Measurements from ENCODE around the gene PTPN5.
A peak's percentile ranks its signal among the peaks of the same experiment; 100 is the strongest.
"Not testable (repeated sequence)": the region's sequence is repeated elsewhere in the genome, so short reads cannot be mapped to it uniquely, and the experiment has no call there.

PTPN5 gene

DNA sequence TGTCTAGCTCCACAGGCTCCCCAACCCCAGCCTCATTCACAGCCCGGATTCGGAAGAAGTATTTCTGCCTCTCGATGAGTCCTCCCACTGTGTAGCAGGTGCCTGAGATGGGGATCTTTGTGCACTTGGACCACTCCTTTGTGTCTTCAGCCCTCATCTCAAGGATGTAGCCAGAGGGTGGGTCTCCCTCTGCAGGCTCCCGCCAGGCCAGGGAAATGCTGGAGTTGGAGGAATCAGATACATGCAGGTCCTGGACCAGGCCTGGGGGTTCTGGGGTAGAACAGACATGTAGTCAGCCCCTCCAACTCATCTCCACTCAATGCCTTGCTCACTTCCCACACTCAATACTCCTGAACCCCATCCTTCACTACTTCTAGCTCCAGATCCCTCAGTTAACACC is 82.2 kb downstream of the PTPN5 start:
- no peak for DNase-seq (ENCODE audit: low spot score)

DNA sequence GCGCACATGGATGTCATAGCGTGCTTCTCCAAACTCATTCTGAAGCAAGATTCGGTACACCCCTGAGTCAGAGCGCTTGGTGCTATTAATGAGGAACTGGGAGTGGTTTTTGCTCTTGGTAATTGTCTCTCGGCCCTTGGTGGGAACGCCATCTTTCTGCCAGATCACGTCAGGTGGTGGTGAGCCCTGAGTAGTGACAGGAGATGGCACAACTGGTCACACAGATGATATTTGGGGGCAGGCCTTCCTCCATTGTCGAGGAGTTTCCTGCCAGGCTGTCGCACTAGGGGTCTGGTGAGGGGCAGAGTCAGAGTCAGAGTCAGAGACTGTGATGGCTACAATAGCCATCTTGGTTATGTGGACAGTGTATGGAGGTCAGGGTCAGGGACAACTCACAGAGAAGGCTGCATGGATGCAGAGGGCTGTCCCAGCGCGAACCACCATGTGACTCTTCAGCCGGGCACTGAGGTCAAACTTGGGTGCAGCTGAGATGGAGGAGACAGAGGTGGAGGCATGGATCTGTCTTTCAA is 83.7 kb downstream of the PTPN5 start:
- no peak for DNase-seq (ENCODE audit: low spot score)

DNA sequence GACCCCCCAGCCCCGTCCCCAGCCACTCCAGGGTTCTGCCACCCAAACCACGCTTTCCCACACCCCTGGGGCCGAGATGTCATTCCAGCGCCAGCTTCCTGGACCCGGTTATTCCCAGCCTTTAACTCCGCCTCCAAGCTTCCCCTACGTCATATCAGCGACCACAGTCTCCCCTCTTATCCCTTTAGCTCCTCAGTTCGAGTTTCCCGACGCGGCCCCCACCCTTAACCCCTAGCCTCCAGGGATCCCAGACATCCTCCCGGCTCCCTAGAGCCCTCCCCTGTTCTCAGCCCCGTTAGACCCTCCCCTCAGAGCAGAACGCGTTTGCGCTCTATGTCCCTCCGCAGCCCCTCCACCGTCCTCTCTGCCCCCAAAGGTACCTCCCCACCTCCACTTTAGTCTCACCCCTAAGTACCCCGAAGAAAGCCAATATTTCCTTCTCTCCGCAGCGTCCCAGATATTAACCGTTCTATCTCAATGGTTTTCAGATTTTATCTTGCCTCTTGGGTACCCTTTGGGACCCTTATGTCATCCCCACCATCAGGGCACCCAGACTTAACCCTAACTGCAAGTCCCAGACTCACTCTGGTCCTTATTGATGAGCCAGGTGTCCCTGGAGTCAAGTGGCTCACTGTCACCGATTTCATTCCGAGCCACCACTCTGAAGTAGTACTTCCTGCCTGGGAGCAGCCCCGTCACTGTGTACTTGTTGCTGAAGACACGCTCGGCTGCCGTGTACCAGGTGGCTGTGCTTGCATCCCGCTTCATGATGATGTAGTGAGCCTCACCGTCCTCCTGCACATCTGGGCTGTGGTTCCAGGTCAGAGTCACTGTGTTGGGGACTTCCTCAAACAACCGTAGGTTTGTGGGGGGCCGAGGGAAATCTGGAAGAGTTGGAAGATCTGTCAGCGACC is 85.0 kb downstream of the PTPN5 start:
- DNase-seq (ENCODE audit: low spot score) = peak; percentile 60

DNA sequence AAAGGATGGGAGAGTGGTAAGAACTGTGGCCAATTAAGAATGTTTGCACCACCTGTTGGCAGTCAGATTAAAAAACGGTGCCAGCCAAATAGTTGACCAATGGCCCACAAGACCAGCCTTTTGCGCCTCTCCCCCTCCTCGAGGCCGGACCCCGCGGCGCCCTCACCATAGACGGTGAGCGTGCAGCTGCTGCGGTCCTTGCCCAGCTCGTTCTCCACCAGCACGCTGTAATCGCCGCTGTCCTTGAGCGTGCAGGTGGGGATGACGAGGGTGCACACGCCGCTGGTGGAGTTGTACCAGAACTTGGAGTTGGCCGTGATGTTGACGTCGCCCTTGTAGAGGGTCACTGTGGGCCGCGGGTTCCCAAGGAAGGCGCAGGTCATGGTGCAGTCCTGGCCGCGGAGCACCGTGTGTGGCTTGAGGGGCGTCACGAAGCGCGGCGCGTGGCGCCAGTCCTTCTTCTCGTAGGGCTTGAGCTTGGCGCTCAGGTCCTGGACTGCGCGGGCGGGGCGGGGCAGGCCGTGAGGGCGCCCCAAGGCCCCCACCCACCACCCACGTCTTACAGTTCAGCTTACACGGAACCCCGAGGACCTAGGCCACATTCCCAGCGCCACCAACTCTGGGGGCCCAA is 85.8 kb downstream of the PTPN5 start:
- no peak for DNase-seq (ENCODE audit: low spot score)

DNA sequence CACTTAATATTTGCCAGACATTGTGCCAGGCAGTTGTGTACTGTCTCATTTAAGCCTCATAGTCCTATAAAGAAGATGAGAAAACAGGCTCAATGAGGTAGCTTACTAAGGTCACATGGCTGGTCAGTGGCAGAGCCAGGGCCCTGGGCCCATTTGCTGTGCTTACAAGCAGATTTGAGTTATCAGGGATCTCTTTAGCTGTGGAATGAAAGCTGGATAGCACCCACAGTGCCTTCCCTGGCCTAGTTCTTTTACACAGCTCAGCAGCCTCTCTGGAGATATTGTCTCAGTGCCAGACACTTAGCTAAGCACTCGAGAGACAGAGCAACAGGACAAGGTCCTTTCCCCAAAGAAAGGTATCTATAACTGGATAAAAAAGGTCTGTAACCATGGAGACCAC is 86.9 kb downstream of the PTPN5 start:
- no peak for DNase-seq (ENCODE audit: low spot score)

DNA sequence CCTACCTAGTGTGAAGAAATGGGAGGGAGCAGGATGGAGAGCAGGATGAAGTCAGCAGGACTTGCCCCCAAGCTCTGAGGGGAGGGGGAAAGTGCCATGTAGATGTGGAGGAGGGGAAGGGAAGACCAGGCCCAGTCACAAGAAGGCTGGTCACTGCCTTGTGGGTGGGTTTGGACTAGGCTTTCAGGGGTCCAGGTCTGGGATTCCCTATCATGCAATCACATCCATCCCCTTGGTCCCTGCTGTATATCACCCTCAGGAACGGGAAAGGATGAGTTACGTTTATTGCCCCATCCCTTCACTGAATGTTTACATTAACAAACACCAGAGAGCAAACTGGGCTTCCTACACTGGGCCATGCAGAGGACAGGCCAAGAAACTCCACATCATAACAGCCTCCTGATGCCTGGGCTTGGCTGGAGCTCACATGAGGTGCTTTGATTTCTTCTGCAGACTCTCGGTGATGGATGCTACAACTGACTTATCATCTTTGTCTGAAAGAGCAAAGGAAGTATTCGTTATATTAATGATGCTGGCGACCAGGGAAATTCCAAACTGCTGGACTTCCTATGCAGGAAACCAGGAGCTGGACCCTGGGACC is 87.5 kb downstream of the PTPN5 start:
- DNase-seq (ENCODE audit: low spot score) = no peak

DNA sequence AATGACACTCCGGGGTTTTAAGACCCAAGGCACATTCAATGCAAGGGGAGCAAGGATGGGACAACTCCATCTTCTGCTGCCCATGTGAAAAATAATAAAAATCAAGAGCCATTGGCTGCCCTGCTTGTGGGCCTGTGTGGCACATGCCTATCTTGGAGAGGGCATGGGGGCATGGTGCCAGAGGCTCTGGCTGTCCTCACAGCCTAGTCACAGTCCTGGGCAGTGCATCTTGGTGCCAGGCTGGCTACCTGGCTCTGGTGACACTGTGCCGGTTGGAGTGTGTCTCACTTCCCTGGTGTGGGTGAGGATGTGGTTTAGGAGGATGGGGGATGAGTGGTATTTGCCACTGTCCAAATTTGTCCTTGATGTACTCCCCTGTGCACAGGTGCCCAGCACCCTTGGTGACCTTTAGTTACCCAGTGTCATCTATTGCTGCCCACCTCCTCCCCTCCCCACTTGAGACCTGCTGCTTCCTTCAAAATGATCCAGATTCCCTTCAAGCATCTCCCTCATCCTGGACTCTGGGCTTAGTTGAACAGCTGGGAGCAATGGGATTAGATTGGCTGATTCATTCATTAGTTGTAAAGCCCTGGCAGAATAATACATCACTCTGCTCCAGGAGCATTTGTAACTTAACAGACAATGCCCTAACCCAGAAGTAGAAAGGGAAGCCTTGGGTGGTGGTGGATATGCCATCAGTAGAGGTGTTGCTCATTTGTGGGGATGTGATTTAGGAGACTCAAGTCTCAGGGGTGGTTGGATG is 88.4 kb downstream of the PTPN5 start:
- no peak for DNase-seq (ENCODE audit: low spot score)

DNA sequence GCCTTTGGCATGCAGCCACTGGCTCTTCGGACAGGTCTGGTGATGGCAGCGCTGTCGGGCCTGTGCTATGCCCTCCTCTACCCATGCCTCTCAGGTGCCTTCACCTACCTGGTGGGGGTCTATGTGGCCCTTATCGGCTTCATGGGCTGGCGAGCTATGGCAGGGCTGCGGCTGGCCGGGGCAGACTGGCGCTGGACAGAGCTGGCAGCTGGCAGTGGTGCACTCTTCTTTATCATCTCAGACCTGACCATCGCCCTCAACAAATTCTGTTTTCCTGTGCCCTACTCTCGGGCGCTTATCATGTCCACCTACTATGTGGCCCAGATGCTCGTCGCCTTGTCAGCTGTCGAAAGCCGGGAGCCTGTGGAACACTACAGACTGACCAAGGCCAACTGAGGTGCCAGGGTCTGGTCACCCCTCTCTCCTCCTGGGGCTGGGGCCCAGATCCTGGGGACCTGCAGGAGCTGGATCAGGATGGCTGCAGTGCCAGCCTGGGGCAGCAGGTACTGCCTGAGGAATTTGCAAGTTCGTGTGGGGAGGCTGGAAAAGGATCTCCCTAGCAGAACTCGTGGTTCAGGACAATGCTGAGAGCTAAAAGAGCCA is 89.9 kb downstream of the PTPN5 start:
- DNase-seq (ENCODE audit: low spot score) = no peak

DNA sequence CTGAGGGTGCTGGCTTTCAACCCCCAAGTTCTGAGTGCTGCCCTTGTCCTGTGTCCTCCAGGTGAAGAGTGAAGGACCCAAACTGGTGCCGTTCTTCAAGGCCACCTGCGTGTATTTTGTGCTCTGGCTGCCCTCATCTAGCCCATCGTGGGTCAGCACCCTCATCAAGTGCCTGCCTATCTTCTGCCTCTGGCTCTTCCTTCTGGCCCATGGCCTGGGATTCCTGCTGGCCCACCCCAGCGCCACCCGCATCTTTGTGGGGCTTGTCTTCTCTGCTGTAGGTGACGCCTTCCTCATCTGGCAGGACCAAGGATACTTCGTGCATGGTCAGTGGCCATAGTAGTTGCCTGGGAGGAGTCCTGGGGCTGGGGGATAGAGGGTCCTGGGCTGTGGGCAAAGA is 90.7 kb downstream of the PTPN5 start:
- no peak for DNase-seq (ENCODE audit: low spot score)

DNA sequence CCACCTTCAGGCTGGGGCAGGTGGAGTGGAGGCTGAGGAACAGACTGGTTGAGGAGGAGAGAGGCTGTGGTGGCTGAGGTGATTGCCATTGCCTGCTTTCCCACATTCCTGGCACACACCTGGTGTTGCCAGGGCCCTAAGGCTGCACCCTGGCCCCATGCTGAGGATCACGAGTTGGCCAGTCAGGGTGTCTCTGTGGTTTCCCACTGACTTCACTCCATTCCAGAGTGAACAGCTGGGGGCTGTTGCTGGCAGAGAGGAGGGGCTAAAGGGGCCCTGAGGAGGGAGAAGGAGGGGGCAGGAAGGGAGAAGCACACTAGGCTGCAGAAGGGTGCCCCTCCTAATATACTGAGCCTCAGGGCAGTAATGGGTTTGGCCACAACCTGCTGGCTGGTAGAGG is 91.2 kb downstream of the PTPN5 start:
- DNase-seq (ENCODE audit: low spot score) = no peak

DNA sequence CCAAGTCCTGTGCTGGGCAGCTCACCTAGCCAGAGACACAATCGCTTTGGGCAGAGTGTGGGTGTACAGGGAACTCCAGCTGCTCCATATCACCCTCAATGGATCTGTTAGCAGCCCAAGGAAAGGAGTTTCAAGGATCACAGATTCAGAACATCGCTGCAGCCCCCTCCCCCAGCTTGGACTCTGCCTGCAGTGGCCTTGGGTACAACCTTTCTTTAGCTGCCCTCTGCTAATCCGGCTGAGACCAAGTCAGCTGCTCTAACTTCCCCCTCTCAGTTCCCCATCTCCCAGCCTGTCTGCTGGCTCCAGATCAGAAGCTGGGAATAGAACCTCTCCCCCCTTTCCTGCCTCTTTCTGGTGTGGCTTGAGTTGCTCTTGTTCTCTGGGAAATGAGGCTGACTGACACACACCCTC is 91.7 kb downstream of the PTPN5 start:
- DNase-seq (ENCODE audit: low spot score) = no peak

DNA sequence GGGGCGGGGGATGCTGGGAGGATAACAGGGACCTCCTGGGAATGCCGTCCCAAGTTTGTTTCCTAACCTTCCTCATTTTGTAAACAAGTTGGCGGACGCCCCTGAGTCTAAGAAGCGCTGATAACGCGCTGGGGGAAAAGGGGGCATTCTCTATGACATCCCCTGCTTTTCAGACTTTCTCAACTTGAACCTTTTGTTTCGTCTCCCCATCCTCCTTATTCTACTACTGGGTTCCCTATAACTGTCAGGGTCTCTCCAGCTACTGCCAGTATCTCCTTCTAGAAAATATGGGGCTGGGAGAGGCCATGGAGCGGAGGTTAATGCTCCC is 92.4 kb downstream of the PTPN5 start:
- no peak for DNase-seq (ENCODE audit: low spot score)

DNA sequence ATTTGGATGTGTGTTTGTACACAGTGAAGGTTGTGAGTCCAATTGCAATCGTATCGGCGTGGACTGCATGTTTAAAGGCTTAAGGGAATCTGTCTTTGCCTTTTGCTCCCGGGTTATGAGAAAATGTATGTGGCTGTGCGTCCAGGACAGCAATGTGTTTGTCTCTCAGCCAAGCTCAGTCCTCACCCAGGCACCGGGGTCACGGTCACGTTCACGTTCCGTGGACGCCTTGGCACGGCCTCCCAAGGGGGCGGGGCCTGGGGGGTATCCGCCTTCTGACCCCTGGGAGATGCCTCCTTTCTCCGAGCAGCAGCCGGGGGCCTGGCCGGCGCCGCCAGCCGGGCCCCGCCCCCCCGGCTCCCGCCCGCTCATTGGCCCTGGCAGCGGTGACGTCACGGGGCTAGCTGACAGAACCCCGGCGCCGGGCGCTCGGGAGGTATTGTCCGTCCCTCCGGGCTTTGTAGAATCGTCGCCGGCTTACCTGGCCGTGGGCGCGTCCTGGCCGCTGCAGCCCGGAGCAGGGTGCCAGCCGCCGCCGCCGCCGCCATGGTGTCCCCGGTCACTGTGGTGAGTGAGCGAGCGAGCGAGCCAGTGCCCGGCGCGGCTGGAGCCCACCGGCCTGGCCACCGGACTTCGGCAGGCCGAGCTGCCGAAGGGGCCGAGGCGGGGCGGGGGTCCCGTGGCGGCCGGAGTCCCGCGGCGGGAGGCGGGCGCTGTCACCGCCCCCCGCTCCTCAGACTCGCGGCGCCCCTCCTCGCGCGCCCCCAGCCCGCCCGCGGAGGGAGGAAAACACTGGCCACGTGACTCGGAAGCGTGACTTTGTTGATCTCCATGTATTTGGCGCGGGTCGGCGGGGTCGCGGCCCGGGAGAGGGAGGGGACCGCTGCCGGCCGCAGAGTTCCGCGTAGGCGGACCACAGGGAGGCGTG is 93.0 kb downstream of the PTPN5 start, which contains the start of gene TMEM86A:
TSS of gene TMEM86A (plus strand) at position 439 of the 928 bp plus-strand sequence. CDS start at position 547, 108 bp downstream.
- DNase-seq (ENCODE audit: low spot score) = peak; percentile 92

DNA sequence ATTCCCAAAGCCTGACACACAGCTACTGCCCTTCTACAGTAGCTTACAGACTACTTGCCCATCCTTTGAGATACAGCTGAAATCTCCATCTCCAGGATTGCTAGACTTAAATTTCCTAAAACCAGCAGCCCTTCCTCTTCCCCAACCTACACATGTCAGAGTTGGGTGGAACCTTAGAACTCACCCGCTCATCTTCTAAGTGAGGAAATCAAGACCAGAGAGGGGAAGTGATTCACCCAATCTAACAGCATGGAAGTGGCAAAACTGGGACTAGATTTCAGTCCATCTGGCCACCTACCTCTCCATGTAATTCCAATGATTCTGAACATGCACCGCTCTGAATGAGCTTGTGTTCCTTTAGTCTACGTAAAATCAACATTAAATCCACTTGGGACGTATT is 94.0 kb downstream of the PTPN5 start:
- DNase-seq (ENCODE audit: low spot score) = no peak

DNA sequence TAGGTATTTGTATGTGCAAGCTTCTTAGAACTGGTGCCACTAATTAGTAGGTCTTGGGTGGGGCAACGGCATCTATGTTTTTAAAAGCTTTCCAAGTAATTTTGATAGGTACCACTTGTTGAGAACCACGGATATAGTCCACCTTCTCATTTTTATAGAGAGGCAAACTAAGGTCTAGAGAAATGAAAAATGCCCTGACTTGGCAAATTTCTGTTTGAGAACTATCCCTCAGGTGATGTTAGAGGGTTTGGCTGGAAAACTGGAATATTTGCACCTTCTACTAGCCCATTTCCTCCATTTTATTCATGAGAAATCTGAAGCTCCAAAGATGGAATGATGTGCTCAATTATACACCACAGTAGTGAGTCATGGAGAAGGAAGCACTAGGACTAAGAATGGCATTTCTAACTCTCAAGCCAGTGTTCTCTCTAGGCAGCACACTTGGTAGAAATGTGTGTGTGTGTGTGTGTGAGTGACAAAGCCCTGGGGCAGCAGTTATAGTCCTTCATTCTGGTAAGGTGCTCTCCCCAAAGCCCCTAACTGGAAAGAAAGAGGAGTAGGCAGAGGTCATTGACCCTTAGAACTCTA is 94.9 kb downstream of the PTPN5 start:
- DNase-seq (ENCODE audit: low spot score) = no peak

DNA sequence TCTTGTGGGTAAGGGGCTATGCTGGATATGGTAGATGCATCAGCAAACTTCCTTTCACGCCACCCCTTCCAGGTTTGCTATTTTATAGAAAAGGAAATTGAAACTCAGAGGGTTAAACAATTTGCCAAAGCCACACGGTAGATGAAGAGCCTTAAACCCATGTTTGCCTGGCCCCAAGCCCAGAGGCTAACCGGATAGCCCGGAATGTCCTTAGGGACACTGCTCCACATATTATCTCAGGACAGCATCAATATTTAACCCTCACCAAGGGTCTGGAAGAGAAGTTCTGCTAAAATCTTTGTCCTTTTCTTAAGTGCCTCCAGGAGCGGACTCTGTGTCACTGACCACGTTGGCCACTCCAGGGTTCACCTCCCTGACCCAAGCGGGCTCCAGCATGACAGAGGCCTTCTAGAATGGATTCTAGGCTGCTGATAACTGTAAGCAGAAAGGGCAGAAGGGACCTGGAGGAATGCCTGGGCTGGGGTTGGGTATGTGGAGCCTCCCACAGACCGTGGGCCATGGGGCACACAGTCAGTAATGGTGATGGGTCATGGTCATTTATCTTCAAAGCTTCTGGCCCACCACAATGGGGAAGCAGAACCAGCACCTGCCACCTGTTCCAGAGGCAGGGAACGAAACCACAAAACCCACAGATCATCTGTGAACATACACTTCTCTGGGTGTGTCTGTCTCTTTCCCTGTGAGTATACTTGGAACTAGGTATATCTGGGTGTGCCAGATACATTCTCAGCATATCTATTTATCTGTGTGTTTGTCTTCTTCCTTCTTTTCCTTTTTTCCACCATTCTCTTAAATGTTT is 98.4 kb downstream of the PTPN5 start:
- no peak for DNase-seq (ENCODE audit: low spot score)

DNA sequence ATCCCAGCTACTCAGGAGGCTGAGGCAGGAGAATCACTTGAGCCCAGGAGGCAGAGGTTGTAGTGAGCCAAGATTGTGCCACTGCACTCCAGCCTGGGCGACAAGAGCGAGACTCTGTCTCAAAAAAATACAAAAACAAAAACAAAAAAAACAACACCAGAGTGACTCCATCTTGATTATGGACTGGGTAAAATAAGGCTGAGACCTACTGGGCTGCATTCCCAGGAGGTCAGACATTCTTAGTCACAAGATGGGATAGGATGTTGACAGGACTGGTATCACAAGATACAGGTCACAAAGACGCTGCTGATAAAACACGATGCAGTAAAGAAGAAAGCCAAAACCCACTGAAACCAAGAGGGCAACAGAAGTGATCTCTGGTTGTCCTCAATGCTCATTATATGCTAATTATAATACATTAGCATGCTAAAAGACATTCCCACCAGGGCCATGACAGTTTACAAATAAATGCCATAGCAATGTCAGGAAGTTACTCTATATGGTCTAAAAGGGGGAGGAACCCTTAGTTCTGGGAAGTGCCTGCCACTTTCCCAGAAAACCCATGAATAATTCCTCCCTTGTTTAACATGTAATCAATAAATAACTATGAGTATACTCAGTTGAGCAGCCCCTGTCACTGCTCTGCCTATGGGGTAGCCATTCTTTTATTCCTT is 100.0 kb downstream of the PTPN5 start:
- DNase-seq (ENCODE audit: low spot score) = not testable (repeated sequence)

DNA sequence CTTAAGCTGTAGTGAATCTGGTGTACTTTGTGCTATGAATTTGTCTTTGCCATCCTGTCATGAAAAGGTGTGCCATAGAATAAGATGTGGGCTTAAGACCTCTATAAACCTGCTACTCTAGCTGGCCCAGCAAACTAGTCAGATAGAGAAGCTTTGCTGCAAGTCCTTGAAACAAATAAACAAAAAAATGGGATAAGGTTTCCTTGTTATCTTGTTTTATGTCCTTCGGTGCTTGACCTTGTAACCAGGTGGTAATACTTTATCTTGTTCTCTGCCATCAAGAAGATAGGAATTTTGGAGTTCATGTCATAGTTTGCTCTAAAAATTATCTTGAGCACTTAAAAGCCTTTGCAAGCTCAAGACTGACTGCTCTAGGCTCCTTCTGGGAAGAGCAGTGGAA is 107.3 kb downstream of the PTPN5 start:
- DNase-seq (ENCODE audit: low spot score) = no peak

DNA sequence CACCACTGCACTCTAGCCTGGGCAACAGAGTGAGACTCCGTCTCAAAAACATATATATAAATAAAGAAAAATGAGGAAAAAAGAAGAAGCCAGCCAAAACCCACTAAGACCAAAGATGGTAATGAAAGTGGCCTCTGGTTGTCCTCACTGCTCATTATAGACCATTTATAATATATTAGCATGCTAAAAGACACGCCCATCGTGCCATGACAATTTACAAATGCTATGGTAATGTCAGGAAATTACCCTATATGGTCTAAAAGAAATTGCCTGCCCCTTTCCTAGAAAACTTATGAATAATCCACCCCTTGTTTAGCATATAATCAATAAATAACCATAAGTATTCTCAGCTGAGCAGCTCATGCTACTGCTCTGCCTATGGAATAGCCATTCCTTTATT is 109.1 kb downstream of the PTPN5 start:
- DNase-seq (ENCODE audit: low spot score) = no peak
